ENCODE results near the gene SMPD3. TPM values are rescaled to one million over a fixed set of nuclear protein-coding genes. Genes with fewer than 3 reads are reported as not detected.

SMPD3 gene
- total RNA-seq, 1 experiment from 2014 or later = 0.70 TPM

- Histone ChIP-seq H3K18ac (ENCODE audit: insufficient read length, low read depth, low read length) (no peak overlapping the region), H2BK15ac (ENCODE audit: low read depth, low read length) (no peak overlapping the region), H3K9me3 (ENCODE audit: control insufficient read depth, low read depth, low read length) (no peaks in the 10 kb centered on the region), H3K79me2 (ENCODE audit: insufficient read depth, low read length) (no peaks in the 10 kb centered on the region), H3K27ac (ENCODE audit: insufficient read length, low read depth, low read length) (no peak overlapping the region), H3K23ac (ENCODE audit: insufficient read length, low read depth, low read length) (no peak overlapping the region), H2AFZ (ENCODE audit: low read length) (no peak overlapping the region), H3K4me2 (ENCODE audit: insufficient read depth, insufficient read length, low read length) (no peak overlapping the region), H2BK12ac (ENCODE audit: insufficient read length, low read depth, low read length) (no peak overlapping the region), H2AK5ac (ENCODE audit: insufficient read length, low read length) (no peak overlapping the region), H3K4ac (ENCODE audit: low read depth, low read length) (no peak overlapping the region), H3K27me3 (ENCODE audit: insufficient read depth, low read length) (no peaks in the 10 kb centered on the region), H4K5ac (ENCODE audit: insufficient read length, low read depth, low read length) (no peak overlapping the region), H3K56ac (ENCODE audit: insufficient read length, low read depth, low read length) (no peak overlapping the region), H4K8ac (replicated peaks; ENCODE audit: insufficient read length, low read depth, low read length) (no peak overlapping the region), H3K23me2 (ENCODE audit: insufficient read length, low read depth, low read length, poor library complexity, severe bottlenecking) (no peaks in the 10 kb centered on the region), H3K79me1 (ENCODE audit: insufficient read depth, low read depth, low read length, poor library complexity, severe bottlenecking) (no peaks in the 10 kb centered on the region), H4K91ac (ENCODE audit: insufficient read length, low read depth, low read length) (no peak overlapping the region), H3K9ac (ENCODE audit: extremely low read depth, insufficient read length, low read length) (no peak overlapping the region), H2BK20ac (ENCODE audit: low read depth, low read length, poor library complexity, severe bottlenecking) (no peak overlapping the region), H2BK120ac (ENCODE audit: low read depth, low read length, poor library complexity, severe bottlenecking) (no peak overlapping the region), H4K20me1 (ENCODE audit: control insufficient read depth, insufficient read depth, insufficient read length) (no peaks in the 10 kb centered on the region), H3K14ac (ENCODE audit: insufficient read depth, low read length) (no peak overlapping the region), H3K4me1 (ENCODE audit: insufficient read depth, low read length) (peaks cover 3% of the 10 kb centered on the region), H2BK5ac (ENCODE audit: insufficient read length, low read length) (no peak overlapping the region), H3T11ph (ENCODE audit: low read length) (no peak overlapping the region)
- TF ChIP-seq CTCF (conservative IDR thresholded peaks at IDR 0.05) = no peak
- peaks cover 0 to 5% of the 10 kb centered on the region in 2 experiments; a peak in 2 of 5 replicates for H3K9me3 Mint-ChIP-seq
- H3K36me3 Mint-ChIP-seq (ENCODE audit: insufficient read depth in 1 of 3, low read depth in 3 of 3) = peaks cover 0 to 4% (median 0%) of the 10 kb centered on the region in 3 experiments; a peak in 2 of 7 replicates
- peak overlapping the region in 2 of 3 experiments; percentile 31 to 77; a peak in 2 of 7 replicates for H3K27ac Mint-ChIP-seq
- peaks cover 23 to 27% of the 10 kb centered on the region in 2 experiments for H3K4me1 Mint-ChIP-seq
- no peak overlapping the region for H3K4me3 Mint-ChIP-seq
- no peaks in the 10 kb centered on the region for H3K27me3 Mint-ChIP-seq (ENCODE audit: low read depth)
- no CpG with 5 or more reads among the region's 4 CpGs for WGBS (ENCODE audit: extremely low coverage, insufficient read length, low lambda C conversion rate)
- DNase-seq = no peak
Observed at GRCh38 chr16:68486502-68487202, 38.3 kb upstream of the SMPD3 start.
